ENCODE results near the gene SMYD3.

The SMYD3 gene

GRCh38 chr1:246554201-246554600 is 47.1 kb upstream of the SMYD3 start (continued):
- TF ChIP-seq ZBTB44 (tag by site-specific recombination; IDR thresholded peaks at IDR 0.05) (no peak), ZNF221 (tag by site-specific recombination; IDR thresholded peaks at IDR 0.05; ENCODE audit: borderline replicate concordance) (no peak), ZNF707 (tag by site-specific recombination; IDR thresholded peaks at IDR 0.05) (no peak), ZNF19 (tag by site-specific recombination; IDR thresholded peaks at IDR 0.05; ENCODE audit: low read depth) (no peak), ZBTB48 (tag by site-specific recombination; IDR thresholded peaks at IDR 0.05) (no peak), CTCF (tag by site-specific recombination; IDR thresholded peaks at IDR 0.05) (no peak), ZNF623 (tag by site-specific recombination; IDR thresholded peaks at IDR 0.05) (no peak), TRIM28 (IDR thresholded peaks at IDR 0.05; ENCODE audit: borderline replicate concordance, low read length) (no peak), ZNF341 (tag by site-specific recombination; IDR thresholded peaks at IDR 0.05; ENCODE audit: low read depth) (no peak), TCF7L2 (IDR thresholded peaks at IDR 0.05; ENCODE audit: borderline replicate concordance, low read depth, low read length) (no peak), GLI4 (tag by site-specific recombination; IDR thresholded peaks at IDR 0.05) (no peak), ZFHX2 (tag by site-specific recombination; conservative IDR thresholded peaks at IDR 0.05) (no peak)

GRCh38 chr1:246552110-246552509 is 45.0 kb upstream of the SMYD3 start:
- Histone ChIP-seq H3K27ac (ENCODE audit: extremely low read depth, low read depth, low read length) (no peak overlapping the region), H3K4me1 (ENCODE audit: control insufficient read depth, insufficient read depth, low read length) (no peaks in the 10 kb centered on the region), H3K4me3 (ENCODE audit: low read depth, low read length) (no peak overlapping the region), H3K36me3 (ENCODE audit: control insufficient read depth in 2 of 2, insufficient read depth in 1 of 2, low read length in 2 of 2) (peaks cover 0 to 59% of the 10 kb centered on the region in 2 experiments; a peak in 2 of 3 replicates), H3K9me3 (ENCODE audit: control insufficient read depth, insufficient read depth, low read depth, low read length) (no peaks in the 10 kb centered on the region)
- ChIA-PET CTCF (no interaction called here), POLR2A (no interaction called here)
- TF ChIP-seq ZNF302 (tag by site-specific recombination; IDR thresholded peaks at IDR 0.05; ENCODE audit: low read depth) (no peak), ZNF138 (tag by site-specific recombination; IDR thresholded peaks at IDR 0.05; ENCODE audit: borderline replicate concordance) (no peak), ZNF239 (tag by site-specific recombination; IDR thresholded peaks at IDR 0.05) (no peak), ZNF211 (tag by site-specific recombination; IDR thresholded peaks at IDR 0.05; ENCODE audit: low read depth) (no peak), ZNF76 (tag by site-specific recombination; IDR thresholded peaks at IDR 0.05; ENCODE audit: borderline replicate concordance, low read depth) (no peak)

GRCh38 chr1:246550402-246550801 is 43.3 kb upstream of the SMYD3 start:
- Histone ChIP-seq H3K9me3 (ENCODE audit: control insufficient read depth, insufficient read depth, low read depth, low read length) (no peaks in the 10 kb centered on the region), H3K4me1 (ENCODE audit: control insufficient read depth, insufficient read depth, low read length) (no peaks in the 10 kb centered on the region), H3K36me3 (ENCODE audit: control insufficient read depth in 2 of 2, insufficient read depth in 1 of 2, low read length in 2 of 2) (peaks cover 0 to 48% of the 10 kb centered on the region in 2 experiments; a peak in 2 of 3 replicates), H3K4me3 (ENCODE audit: low read depth, low read length) (no peak overlapping the region), H3K27ac (ENCODE audit: extremely low read depth, low read depth, low read length) (no peak overlapping the region)
- POLR2A ChIA-PET, result no interaction called here
- no peak for TF ChIP-seq ZBTB11 (tag by site-specific recombination; conservative IDR thresholded peaks at IDR 0.05; ENCODE audit: low read depth)
- TF ChIP-seq FEZF1 (tag by site-specific recombination; IDR thresholded peaks at IDR 0.05), result no peak
- no peak for TF ChIP-seq ZNF169 (tag by site-specific recombination; IDR thresholded peaks at IDR 0.05)
- TF ChIP-seq ZNF155 (tag by site-specific recombination; IDR thresholded peaks at IDR 0.05), result no peak
- no peak for TF ChIP-seq ZNF626 (tag by site-specific recombination; IDR thresholded peaks at IDR 0.05)
- no peak for TF ChIP-seq ZNF768 (tag by site-specific recombination; IDR thresholded peaks at IDR 0.05)
- TF ChIP-seq ZNF510 (tag by site-specific recombination; IDR thresholded peaks at IDR 0.05; ENCODE audit: insufficient replicate concordance), result no peak
- CTCF ChIA-PET, result no interaction called here
